Measurements from ENCODE around the gene MAMSTR.

The MAMSTR gene

DNA sequence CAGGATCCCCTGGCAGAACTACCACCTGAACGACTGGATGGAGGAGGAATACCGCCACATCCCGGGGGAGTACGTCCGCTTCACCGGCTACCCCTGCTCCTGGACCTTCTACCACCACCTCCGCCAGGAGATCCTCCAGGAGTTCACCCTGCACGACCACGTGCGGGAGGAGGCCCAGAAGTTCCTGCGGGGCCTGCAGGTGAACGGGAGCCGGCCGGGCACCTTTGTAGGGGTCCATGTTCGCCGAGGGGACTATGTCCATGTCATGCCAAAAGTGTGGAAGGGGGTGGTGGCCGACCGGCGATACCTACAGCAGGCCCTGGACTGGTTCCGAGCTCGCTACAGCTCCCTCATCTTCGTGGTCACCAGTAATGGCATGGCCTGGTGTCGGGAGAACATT, 16.2 kb downstream of the MAMSTR start:
- TF ChIP-seq FOXP2 (optimal IDR thresholded peaks at IDR 0.05; ENCODE audit: borderline replicate concordance, extremely low read depth, extremely low read length, insufficient read depth) (no peak), TAF1 (IDR thresholded peaks at IDR 0.05; ENCODE audit: borderline replicate concordance, insufficient read depth, low read length) (no peak), SIN3A (IDR thresholded peaks at IDR 0.05; ENCODE audit: borderline replicate concordance, insufficient read depth, low read length) (no peak), POLR2AphosphoS5 (IDR thresholded peaks at IDR 0.05; ENCODE audit: low read depth, low read length) (no peak)
- TF ChIP-seq, protein P1, sequence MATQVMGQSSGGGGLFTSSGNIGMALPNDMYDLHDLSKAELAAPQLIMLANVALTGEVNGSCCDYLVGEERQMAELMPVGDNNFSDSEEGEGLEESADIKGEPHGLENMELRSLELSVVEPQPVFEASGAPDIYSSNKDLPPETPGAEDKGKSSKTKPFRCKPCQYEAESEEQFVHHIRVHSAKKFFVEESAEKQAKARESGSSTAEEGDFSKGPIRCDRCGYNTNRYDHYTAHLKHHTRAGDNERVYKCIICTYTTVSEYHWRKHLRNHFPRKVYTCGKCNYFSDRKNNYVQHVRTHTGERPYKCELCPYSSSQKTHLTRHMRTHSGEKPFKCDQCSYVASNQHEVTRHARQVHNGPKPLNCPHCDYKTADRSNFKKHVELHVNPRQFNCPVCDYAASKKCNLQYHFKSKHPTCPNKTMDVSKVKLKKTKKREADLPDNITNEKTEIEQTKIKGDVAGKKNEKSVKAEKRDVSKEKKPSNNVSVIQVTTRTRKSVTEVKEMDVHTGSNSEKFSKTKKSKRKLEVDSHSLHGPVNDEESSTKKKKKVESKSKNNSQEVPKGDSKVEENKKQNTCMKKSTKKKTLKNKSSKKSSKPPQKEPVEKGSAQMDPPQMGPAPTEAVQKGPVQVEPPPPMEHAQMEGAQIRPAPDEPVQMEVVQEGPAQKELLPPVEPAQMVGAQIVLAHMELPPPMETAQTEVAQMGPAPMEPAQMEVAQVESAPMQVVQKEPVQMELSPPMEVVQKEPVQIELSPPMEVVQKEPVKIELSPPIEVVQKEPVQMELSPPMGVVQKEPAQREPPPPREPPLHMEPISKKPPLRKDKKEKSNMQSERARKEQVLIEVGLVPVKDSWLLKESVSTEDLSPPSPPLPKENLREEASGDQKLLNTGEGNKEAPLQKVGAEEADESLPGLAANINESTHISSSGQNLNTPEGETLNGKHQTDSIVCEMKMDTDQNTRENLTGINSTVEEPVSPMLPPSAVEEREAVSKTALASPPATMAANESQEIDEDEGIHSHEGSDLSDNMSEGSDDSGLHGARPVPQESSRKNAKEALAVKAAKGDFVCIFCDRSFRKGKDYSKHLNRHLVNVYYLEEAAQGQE (IDR thresholded peaks at IDR 0.05; ENCODE audit: insufficient read depth in 1 of 2, low read depth in 2 of 2, low read length in 2 of 2), result no peak

DNA sequence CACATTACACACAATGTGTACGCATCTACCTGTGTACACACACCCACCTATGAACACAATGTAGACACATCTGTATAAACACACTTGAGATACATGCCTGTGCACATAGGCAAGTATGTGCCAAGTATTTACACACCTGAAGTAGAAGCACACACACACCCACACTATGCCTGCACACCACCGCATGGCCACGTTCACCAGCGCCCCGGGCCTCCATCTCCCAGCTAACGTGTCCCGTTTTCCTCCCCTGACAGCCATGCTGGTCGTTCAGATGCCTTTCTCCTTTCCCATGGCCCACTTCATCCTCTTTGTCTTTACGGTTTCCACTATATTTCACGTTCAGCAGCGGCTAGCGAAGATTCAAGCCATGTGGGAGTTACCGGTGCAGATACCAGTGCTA, 16.8 kb downstream of the MAMSTR start:
- no peak for TF ChIP-seq POLR2AphosphoS5 (IDR thresholded peaks at IDR 0.05; ENCODE audit: low read depth, low read length)
- no peak for TF ChIP-seq FOXP2 (optimal IDR thresholded peaks at IDR 0.05; ENCODE audit: borderline replicate concordance, extremely low read depth, extremely low read length, insufficient read depth)
- TF ChIP-seq, protein P1 (IDR thresholded peaks at IDR 0.05; ENCODE audit: insufficient read depth in 1 of 2, low read depth in 2 of 2, low read length in 2 of 2), result no peak
- TF ChIP-seq TAF1 (IDR thresholded peaks at IDR 0.05; ENCODE audit: borderline replicate concordance, insufficient read depth, low read length), result no peak
- TF ChIP-seq SIN3A (IDR thresholded peaks at IDR 0.05; ENCODE audit: borderline replicate concordance, insufficient read depth, low read length), result no peak

DNA sequence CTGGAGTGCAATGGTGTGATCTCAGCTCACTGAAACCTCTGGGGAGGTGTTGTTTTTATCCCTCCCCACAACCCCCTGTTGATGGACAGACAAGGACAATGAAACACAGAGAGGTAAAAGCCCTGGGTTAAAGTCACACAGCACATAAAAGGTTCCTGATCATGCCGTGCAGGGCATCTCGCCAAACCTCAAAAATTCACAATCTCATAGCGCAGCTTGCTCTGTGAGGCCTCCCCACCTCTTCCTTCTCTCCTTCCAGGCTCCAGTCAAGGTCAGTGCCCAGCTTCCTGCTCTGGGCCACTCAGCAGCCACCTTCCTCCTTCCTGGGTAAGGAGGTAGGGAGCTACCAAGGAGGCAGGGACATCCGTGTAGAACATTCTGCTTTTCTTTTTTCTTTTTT, 21.5 kb downstream of the MAMSTR start:
- TF ChIP-seq POLR2AphosphoS5 (IDR thresholded peaks at IDR 0.05; ENCODE audit: low read depth, low read length), result no peak
- TF ChIP-seq, protein P1 (IDR thresholded peaks at IDR 0.05; ENCODE audit: insufficient read depth in 1 of 2, low read depth in 2 of 2, low read length in 2 of 2), result no peak
- TF ChIP-seq SIN3A (IDR thresholded peaks at IDR 0.05; ENCODE audit: borderline replicate concordance, insufficient read depth, low read length), result no peak

DNA sequence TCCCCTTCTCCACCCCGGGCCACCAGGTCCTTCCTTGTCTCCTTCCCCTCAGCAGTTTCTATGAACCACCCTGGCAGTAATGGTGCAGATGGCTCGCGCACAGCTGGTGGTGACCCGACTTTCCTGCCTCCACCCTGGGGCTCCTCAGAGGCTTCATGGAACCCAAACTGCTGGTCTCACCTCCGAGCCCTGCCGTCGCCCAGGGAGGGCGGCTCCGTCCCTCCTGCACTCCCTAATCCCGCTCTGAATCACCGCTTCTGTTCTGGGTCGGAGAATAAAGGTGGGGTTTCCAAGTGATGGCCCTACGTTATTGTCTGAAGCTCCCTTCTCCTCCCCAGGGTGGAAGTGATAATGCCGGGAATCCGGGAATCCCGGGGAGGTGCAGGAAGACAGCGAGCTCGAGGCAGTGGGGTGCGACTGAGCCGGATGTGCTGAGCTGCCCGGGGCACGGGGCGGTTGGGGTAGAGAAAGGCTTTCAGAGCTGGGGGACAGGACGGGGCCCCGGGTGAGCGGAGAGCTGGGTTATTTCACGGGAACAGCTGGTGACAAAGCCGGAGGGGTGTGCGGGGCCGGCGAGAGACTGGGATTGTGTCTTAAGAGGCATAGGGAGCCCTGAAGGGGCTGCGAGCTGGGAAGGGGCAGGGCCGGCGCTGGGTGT, 23.0 kb downstream of the MAMSTR start:
- no peak for TF ChIP-seq SIN3A (IDR thresholded peaks at IDR 0.05; ENCODE audit: borderline replicate concordance, insufficient read depth, low read length)
- no peak for TF ChIP-seq TAF1 (IDR thresholded peaks at IDR 0.05; ENCODE audit: borderline replicate concordance, insufficient read depth, low read length)
- TF ChIP-seq POLR2AphosphoS5 (IDR thresholded peaks at IDR 0.05; ENCODE audit: low read depth, low read length), result no peak

DNA sequence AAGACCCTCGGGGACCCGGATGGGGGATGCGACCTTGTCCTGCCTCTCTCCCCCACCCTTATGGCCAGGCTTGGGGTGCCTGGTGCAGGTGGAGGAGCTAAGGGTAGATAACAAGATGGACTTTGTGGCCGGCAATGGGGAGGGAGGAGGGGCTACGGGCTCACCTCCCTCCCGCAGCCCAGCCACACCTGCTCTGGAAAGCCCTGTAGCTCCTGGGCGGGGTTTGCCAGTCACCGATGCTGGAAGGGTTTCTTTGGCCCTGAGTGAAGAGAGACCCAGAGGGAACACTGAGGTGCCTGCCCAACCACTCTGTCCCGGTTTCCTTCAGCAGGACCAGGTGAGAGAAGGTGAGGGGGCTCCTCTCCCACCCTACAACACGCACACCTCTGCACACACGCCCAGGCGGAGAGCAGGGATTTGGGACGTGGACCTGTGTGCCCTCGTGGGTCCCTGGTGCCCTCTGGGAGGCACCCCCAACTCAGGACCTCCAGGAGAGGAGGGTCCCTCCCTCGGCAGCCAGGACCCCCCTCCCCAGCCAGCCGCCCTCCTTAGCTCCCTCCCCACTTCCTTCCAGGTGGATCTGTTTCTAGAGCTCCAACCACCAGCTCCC, 23.7 kb downstream of the MAMSTR start, which contains the start of gene FUT2:
TSS of gene FUT2 (plus strand) at position 229 of the 610 bp plus-strand sequence. CDS start 6,986 bp downstream, outside the sequence.
- TF ChIP-seq TAF1 (IDR thresholded peaks at IDR 0.05; ENCODE audit: borderline replicate concordance, insufficient read depth, low read length), result no peak
- no peak for TF ChIP-seq POLR2AphosphoS5 (IDR thresholded peaks at IDR 0.05; ENCODE audit: low read depth, low read length)
- TF ChIP-seq FOXP2 (optimal IDR thresholded peaks at IDR 0.05; ENCODE audit: borderline replicate concordance, extremely low read depth, extremely low read length, insufficient read depth), result no peak
- TF ChIP-seq, protein P1 (IDR thresholded peaks at IDR 0.05; ENCODE audit: insufficient read depth in 1 of 2, low read depth in 2 of 2, low read length in 2 of 2), result no peak
- TF ChIP-seq SIN3A (IDR thresholded peaks at IDR 0.05; ENCODE audit: borderline replicate concordance, insufficient read depth, low read length), result no peak

Data from PFSK-1 (cell line).